SHP77 treated with DMSO at 0.1 percent for 48 hours (cell line): ENCODE measurements around the gene TNK2.
"Not testable (repeated sequence)": the region's sequence is repeated elsewhere in the genome, so short reads cannot be mapped to it uniquely, and the experiment has no call there.

Experiments
- DNase-seq: peaks from one replicate; lab custom pipeline; 2025; lab: John Stamatoyannopoulos, UW

Gene TNK2

GRCh38 chr3:195907934-195908693 lies at the start of gene TNK2:
Gene TNK2 (minus strand): TSS chr3:195908551. CDS start chr3:195888588, 19,963 bp downstream.
- DNase-seq: no peak

- DNase-seq: no peak
Observed at GRCh38 chr3:195956577-195956976, 48.2 kb upstream of the TNK2 start.

DNA sequence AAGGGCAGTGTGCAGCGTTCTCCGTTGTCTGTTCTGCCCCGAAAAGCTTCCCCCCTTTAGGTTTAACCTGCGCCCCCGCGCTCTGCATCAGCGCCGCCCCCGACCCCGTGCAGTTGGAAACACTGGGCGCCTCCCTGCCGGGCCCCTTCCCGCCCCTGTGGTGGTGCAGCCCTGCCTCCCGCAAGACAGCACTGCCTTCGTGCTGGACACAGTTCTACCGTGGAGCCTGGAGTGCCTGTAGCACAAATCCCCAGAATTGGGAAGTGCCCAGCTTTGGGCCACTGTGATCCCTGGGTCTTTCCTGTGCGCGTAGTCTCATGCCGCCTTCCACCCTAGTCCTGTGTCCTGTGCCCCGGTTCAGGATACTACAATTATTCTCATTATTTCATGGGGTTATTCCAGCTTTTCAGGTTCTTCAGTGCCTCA lies 47.1 kb upstream of the TNK2 start:
- DNase-seq: not testable (repeated sequence)

DNA sequence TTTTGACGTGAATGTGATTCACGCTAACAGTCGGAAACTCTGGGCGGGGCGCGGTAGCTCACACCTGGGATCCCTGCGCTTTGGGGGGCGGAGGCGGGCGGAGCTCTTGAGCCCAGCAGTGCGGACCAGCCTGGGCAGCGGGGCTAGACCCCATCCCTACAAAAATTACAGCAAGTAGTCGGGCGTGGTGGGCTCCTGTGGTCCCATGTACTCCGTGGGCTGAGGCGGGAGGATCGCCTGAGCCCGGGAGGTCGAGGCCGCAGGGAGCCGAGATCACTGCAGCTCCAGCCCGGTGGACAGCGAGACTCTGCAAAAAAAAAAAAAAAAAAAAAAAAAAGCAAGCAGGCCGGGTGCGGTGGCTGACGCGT lies 46.4 kb upstream of the TNK2 start:
- not testable (repeated sequence) for DNase-seq

GRCh38 chr3:195954052-195954751 lies 45.9 kb upstream of the TNK2 start:
- not testable (repeated sequence) for DNase-seq

- DNase-seq: not testable (repeated sequence)
Observed at GRCh38 chr3:195952590-195952989, 44.2 kb upstream of the TNK2 start.

DNA sequence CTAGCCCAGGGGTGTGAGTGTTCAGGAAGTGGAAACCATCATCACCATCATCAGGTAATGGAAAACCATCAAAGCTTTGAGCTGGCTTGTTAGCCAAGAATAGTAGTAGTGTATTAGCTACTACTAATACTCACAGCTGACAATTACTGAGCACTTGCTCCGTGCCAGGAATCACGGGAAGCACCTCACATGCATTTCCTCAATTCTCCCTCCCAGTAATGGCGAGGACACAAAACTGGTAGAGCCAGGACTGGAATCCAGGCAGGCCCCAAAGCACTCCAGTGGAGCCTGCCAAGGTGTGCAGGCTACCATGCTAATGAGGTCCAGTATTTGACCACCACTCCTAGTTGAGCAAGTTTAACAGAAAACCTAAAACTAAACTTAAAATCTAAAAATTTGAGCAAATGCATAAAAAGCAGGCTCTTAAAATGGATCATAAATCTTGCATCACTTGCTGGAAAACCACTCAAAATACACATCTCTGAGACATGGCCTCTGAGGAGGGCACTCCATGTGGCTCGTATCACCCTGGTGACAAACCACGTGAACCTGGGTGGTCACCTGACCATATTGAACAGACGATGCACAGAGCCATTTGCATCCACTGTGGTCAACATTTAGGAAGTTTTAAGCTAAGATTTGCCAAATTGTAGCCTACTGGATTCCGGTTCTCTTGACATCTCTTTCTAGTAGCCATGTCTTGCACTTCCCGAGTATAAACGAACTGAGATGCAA lies 43.3 kb upstream of the TNK2 start:
- not testable (repeated sequence) for DNase-seq

GRCh38 chr3:195950731-195951130 lies 42.4 kb upstream of the TNK2 start:
- not testable (repeated sequence) for DNase-seq

GRCh38 chr3:195950164-195950563 lies 41.8 kb upstream of the TNK2 start:
- DNase-seq: not testable (repeated sequence)

GRCh38 chr3:195946910-195947699 lies 38.8 kb upstream of the TNK2 start:
- not testable (repeated sequence) for DNase-seq

- DNase-seq: not testable (repeated sequence)
Observed at GRCh38 chr3:195941265-195941815, 33.0 kb upstream of the TNK2 start.

DNA sequence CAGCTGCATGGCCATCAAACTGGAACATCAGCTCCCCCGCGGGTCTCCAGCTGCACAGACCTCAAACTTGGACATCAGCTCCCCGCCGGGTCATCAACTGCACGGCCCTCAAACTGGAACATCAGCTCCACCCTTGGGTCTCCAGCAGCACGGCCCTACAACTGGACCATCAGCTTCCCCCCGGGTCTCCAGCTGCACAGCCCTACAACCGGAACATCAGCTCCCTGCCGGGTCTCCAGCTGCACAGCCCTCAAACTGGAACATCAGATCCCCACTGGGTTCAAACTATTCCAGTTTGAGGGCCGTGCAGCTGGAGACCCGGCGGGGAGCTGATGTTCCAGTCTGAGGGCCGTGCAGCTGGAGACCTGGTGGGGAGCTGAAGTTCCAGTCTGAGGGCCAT lies 32.5 kb upstream of the TNK2 start:
- DNase-seq: not testable (repeated sequence)

- DNase-seq: not testable (repeated sequence)
Observed at GRCh38 chr3:195939526-195940470, 31.4 kb upstream of the TNK2 start.

DNA sequence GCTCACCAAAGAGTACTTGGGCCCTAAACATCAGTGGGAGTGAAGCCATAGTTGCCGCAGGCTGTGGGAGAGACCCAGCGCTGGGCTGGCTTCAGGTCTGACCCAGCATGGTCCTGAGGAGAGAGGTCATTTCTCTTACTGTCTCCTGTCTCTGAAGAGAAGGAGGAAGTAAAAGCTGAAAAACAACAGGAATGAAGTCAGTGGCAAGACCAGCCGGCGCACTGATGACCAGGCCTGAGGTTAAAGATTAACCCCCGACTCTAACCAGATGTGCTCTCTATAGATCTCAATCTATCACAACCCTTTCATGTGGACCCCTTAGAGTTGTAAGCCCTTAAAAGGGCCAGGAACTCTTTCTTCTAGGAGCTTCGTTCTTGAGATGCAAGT lies 24.7 kb upstream of the TNK2 start:
- not testable (repeated sequence) for DNase-seq

DNA sequence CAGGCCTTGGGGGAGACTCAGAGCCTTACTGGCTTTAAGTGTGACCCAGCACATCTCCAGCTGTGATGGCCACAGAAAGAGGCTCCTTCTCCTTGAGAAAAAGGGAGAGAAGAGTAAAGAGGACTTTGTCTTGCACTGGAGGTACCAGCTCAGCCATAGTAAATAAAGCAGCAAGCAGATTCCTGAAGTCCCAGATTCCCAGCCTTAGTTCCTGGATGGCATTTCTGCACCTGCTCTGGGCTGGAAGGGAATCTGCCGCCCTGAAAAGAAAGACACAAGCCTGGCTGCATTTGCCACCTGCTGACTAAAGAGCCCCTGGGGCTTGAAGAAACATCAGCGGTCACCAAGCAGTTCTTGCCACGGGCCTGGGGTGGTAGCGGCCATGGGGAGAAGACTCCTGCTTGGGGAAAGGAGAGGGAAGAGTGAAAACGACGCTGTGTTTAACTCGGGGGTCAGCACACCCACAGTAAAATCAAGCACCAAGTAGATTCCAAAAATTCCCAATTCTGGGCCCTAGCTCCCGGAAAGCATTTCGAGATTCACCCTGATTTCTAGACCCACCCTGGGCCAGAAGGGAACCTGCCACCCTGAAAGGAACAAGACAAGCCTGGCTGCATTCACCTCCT lies 24.2 kb upstream of the TNK2 start:
- DNase-seq: no peak

- no peak for DNase-seq
Observed at GRCh38 chr3:195931582-195932273, 23.4 kb upstream of the TNK2 start.

- DNase-seq: no peak
Observed at GRCh38 chr3:195929452-195929851, 21.1 kb upstream of the TNK2 start.

- no peak for DNase-seq
Observed at GRCh38 chr3:195921334-195921791, 13.0 kb upstream of the TNK2 start.

- no peak for DNase-seq
Observed at GRCh38 chr3:195918176-195918575, 9.8 kb upstream of the TNK2 start.
